GM12891 (cell line): ENCODE results near the gene YAF2.
"Not testable (repeated sequence)": the region's sequence is repeated elsewhere in the genome, so short reads cannot be mapped to it uniquely, and the experiment has no call there.

Experiments
- DNase-seq: peaks from one replicate; pipeline ENCODE4 v3.0.0; 2011; ENCODE audit warnings: low spot score; ENCODE audit not compliant: insufficient read length
- FAIRE-seq: peaks from 2 replicates; lab custom pipeline; 2011; peaks lifted over from hg19 to GRCh38; lab: Jason Lieb, UNC
- PAX5 ChIP-seq: IDR thresholded peaks from 2 replicates; pipeline ENCODE4 v1.6.1; 2011; ENCODE audit warnings: low read length, moderate library complexity, mild to moderate bottlenecking; ENCODE audit not compliant: insufficient read depth, severe bottlenecking
- POLR2A ChIP-seq: IDR thresholded peaks from 2 replicates; pipeline ENCODE4 v1.6.1; 2011; ENCODE audit warnings: low read depth, low read length, control low read depth
- POLR2AphosphoS5 ChIP-seq: IDR thresholded peaks from 2 replicates; pipeline ENCODE4 v1.6.1; 2011; ENCODE audit warnings: low read depth, low read length, control low read depth
- POU2F2 ChIP-seq: IDR thresholded peaks from 2 replicates; pipeline ENCODE4 v1.6.1; 2011; ENCODE audit warnings: low read depth, mild to moderate bottlenecking, control low read depth, low read length, moderate library complexity
- SPI1 ChIP-seq: IDR thresholded peaks from 2 replicates; pipeline ENCODE4 v1.6.1; 2011; ENCODE audit warnings: low read depth, low read length, control low read depth
- TAF1 ChIP-seq: IDR thresholded peaks from 2 replicates; pipeline ENCODE4 v1.6.1; 2011; ENCODE audit warnings: low read depth, low read length, control low read depth

Gene YAF2

DNA sequence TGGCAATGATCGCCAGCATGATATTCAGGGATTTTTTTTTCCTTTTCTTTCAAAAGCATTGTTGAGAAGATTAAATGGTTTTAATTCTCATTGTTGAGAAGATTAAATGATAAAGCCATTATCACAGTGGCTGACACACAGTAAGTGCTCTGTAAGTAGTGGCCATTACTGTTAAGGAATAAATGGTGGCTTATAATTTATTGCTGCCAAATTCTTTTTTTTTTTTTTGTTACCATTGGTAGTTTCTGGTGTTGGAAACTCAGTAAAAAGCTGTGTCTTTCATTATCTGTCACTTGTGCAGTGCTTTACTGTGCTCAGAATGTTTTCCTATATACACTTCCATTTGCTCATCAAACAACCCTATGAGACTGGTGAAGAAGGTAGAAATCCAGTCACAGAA lies 15.3 kb downstream of the YAF2 start:
- FAIRE-seq = no peak
- DNase-seq = no peak
- TF ChIP-seq POLR2A (no peak), POLR2AphosphoS5 (no peak), PAX5 (no peak), POU2F2 (no peak), TAF1 (no peak), SPI1 (no peak)

DNA sequence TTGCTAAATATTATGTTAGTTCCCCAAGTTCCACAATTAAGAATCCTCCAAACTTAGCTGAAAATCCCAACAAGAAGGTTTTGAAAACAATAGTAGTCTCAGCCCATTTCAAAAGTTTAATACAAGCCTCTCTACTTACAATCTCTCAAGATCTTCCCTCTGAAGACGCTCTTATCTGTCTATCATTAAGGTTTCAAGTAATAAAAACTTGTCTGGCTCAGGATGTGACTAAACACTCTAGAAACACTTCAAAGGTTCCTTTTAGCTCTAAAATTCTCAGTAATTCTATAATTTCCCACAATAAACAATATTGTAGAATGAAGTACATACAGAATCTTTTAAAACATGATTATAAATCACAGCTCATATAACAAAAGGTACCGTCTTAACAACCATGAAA lies 16.3 kb downstream of the YAF2 start:
- FAIRE-seq (no peak), DNase-seq (no peak)
- TF ChIP-seq POLR2A (no peak), POU2F2 (no peak), PAX5 (no peak), TAF1 (no peak), POLR2AphosphoS5 (no peak), SPI1 (no peak)

DNA sequence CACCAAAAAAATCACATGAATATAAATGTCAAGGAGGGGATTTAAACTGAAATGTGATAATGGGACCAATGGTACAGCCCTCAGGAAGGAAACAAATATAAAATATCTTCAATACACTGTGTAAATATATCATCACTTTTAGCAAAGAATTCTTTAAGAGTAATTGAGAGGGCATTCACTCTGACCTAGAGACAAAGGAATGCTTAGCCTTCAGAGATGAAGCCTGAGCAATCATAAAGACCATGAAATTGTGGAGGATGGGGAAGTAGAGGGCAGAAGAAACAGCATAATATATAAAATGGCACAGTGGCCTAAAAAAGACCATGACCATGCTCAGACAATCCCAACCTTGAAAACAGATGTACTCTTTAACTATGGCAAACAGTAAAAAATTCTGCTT lies 20.4 kb downstream of the YAF2 start:
- FAIRE-seq = no peak
- no peak for TF ChIP-seq PAX5
- TF ChIP-seq TAF1 = no peak
- TF ChIP-seq POLR2A = no peak
- no peak for TF ChIP-seq POU2F2
- TF ChIP-seq SPI1 = no peak
- TF ChIP-seq POLR2AphosphoS5 = no peak
- no peak for DNase-seq

DNA sequence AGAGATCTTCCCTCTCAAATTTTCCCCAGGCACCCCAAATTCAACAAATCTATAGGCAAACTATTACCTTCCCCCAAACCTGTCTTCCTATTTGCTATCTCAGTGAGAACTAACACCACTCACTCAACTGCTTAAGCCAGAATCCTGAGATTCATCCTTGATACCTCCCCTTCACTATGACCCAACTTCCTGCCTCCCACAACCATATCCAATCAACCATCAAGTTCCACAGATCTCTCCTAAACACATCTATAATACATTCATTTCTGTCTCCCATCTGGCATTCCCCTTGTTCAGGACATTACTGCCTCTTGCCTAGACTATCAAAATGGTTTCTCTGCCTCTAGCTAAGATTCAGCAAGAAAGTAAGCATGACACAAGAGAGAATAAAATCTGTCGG lies 21.3 kb downstream of the YAF2 start:
- no peak for DNase-seq
- FAIRE-seq = no peak
- no peak for TF ChIP-seq POU2F2
- no peak for TF ChIP-seq POLR2AphosphoS5
- no peak for TF ChIP-seq TAF1
- TF ChIP-seq POLR2A = no peak
- TF ChIP-seq SPI1 = no peak
- TF ChIP-seq PAX5 = no peak

DNA sequence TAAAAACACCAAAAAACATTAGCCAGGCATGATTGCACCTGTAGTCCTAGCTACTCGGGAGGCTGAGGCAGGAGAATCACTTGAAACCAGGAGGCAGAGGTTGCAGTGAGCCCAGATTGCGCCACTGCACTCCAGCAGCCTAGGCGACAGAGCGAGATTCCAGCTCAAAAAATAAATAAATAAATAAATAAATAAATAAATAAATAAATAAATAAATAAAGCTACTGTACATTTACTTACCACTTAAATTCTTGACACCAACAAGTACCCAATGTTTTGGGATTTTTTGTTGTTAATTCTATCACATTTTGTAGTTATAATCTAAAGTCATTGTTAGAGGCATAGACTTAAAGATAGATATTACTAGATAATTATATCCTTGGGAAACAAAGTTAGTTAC lies 22.3 kb downstream of the YAF2 start:
- FAIRE-seq, DNase-seq: not testable (repeated sequence)

DNA sequence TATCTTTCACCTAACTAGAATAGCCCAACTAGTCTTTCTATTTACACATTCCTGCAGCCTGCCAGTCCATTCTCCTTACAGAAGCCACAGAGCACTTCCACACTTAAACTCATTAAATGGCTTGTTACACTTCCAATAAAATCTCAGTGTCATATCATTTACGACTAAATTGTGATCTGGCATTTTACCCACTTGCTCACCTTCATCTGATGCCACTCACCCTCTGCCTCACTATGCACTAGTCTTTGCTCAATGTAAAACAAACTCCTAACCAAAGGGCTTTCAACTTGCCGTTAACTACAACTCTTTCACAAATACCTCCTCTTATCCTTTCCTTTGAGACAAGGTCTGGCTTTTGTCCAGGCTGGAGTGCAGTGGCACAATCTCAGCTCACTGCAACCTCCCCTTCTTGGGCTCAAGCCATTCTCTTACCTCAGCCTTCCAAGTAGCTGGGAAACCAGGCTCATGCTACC lies 24.1 kb downstream of the YAF2 start:
- FAIRE-seq (no peak), DNase-seq (no peak)
- TF ChIP-seq TAF1 (no peak), POU2F2 (no peak), PAX5 (no peak), SPI1 (no peak), POLR2AphosphoS5 (no peak), POLR2A (no peak)

DNA sequence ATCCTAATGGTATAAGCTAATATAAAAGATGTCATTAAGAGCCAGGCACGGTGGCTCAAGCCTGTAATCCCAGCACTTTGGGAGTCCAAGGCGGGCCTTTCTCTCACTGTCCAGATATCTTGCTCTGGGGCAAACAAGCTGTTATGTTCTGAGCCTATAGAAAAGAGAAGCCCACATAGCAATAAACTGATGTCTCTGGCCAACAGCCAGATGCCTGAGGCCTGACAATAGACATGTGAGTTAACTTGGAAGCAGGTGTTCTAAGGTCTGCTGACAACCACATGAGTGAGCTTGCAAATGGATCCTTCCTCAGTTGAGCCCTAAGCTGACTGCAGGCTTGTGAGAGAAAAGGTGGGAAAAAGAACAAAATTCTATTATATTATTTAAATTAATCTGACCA lies 25.0 kb downstream of the YAF2 start:
- FAIRE-seq (no peak), DNase-seq (no peak)
- TF ChIP-seq POU2F2 (no peak), POLR2A (no peak), SPI1 (no peak), PAX5 (no peak), TAF1 (no peak), POLR2AphosphoS5 (no peak)

DNA sequence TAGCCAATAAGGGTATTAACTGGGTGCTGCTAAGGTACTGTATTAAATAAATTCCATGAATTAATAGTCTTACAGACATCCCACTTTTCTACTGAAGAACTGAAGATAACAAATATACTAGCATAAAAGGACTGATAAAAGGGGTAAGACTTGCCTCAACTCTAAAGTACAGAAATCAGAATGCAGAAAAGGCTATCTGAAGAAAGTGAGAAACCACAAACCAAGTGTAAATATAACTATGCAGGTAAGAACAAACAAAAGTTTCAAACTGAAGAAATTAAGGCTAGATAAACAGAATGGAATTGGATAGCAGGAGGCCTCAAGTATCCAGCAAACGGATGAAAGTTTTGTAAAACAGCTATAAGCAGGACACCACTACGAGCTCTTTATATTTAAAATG lies 29.5 kb downstream of the YAF2 start:
- FAIRE-seq (no peak), DNase-seq (no peak)
- TF ChIP-seq POLR2AphosphoS5 (no peak), TAF1 (no peak), PAX5 (no peak), POU2F2 (no peak), POLR2A (no peak), SPI1 (no peak)

DNA sequence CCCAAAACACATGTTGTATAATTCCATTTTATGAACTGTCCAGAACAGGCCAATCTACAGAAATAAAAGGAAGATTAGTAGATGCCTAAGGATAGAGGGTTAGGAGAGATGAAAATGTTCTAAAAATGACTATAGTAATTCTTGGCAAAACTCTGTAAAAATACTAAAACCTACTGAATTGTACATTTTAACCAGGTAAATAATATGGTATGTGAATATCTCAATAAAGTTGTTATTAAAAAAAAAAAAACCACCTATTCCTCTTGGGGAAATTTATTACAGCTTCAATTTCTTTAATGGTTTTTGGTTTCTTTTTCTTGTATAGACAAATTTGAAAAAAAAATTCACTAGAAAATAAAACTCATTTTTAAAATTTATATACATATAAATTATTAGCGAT lies 33.2 kb downstream of the YAF2 start:
- FAIRE-seq (no peak), DNase-seq (no peak)
- TF ChIP-seq POU2F2 = no peak
- no peak for TF ChIP-seq PAX5
- TF ChIP-seq POLR2AphosphoS5 = no peak
- no peak for TF ChIP-seq TAF1
- no peak for TF ChIP-seq SPI1
- no peak for TF ChIP-seq POLR2A

DNA sequence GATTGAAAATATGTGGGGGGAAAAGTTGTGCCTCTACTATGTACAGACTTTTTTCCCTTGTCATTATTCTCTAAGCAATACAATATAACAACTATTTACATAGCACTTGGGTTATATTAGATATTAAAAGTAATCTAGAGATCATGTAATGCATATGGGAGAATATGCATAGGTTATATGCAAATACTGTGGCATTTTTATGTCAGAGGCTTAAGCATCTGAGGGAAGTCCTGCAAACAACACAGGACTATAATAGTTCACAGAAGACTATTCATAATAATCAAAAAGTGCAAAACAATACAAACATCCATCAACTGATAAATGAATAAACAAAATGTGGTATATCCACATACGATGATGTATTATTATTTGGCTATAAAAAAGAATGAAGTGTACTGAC lies 33.7 kb downstream of the YAF2 start:
- TF ChIP-seq PAX5 = no peak
- no peak for TF ChIP-seq POU2F2
- TF ChIP-seq TAF1 = no peak
- no peak for TF ChIP-seq POLR2AphosphoS5
- TF ChIP-seq POLR2A = no peak
- no peak for TF ChIP-seq SPI1
- no peak for FAIRE-seq
- DNase-seq = no peak
